ENCODE measurements around the gene CCM2. TPM values are rescaled to one million over a fixed set of nuclear protein-coding genes. Genes with fewer than 3 reads are reported as not detected.
A peak's percentile ranks its signal among the peaks of the same experiment; 100 is the strongest.

The CCM2 gene
- total RNA-seq, 2 donors from 2014 or later = 43.0 to 49.7 TPM

DNA sequence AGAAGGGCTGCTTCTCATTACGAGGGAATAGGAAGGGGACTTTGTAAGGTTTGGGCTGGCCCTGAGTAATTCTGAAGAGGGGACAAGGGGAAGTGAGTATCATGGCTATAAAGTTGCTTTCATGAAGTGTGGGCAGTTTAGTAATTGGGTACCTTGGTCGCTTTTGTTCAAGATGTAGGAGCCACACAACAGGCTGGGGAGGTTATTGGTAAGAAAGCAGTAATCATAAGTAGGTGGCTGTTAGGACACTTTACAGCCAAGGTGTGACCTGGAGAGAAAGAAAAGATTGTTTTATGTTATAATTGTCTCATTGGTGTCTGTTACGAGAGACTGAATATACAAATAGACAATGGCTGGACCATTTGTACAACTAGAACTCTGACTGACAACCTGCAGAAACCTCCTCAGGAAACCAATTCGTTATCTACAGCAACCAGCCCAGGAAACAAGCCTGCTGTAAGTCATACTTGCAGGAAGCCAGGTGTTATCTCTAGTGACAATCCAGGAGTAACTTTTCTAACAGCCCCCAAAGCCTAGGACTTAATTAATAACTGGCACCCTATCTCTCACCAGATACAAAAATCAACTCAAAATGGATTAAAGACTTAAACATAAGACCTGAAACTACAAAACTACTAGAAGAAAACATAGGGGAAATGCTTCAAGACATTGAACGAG, 5.0 kb upstream of the CCM2 start:
- H3K4me3 ChIP-seq = no peak overlapping the region
- DNase-seq (ENCODE audit: low spot score) = no peak
- peaks cover 4 to 21% of the 10 kb centered on the region in 2 donors for H3K4me1 ChIP-seq (ENCODE audit: control insufficient read depth in 1 of 2, low read depth in 2 of 2)
- TF ChIP-seq CTCF (IDR thresholded peaks at IDR 0.05) = no peak
- ATAC-seq (ENCODE audit: insufficient number of reproducible peaks, low FRiP score, low read depth) = no peak
- H3K27me3 ChIP-seq (replicated peaks; ENCODE audit: insufficient read depth) = no peaks in the 10 kb centered on the region
- H3K36me3 ChIP-seq = no peaks in the 10 kb centered on the region
- H3K27ac ChIP-seq = no peak overlapping the region
- H3K9me3 ChIP-seq = no peaks in the 10 kb centered on the region

GRCh38 chr7:44995555-44996493, 4.2 kb upstream of the CCM2 start:
- no peak for TF ChIP-seq CTCF (IDR thresholded peaks at IDR 0.05)
- no peak overlapping the region for H3K27ac ChIP-seq
- peaks cover 1 to 13% of the 10 kb centered on the region in 2 donors for H3K4me1 ChIP-seq (ENCODE audit: control insufficient read depth in 1 of 2, low read depth in 2 of 2)
- H3K27me3 ChIP-seq (replicated peaks; ENCODE audit: insufficient read depth) = no peaks in the 10 kb centered on the region
- no peaks in the 10 kb centered on the region for H3K9me3 ChIP-seq
- no peak overlapping the region for H3K4me3 ChIP-seq
- ATAC-seq (ENCODE audit: insufficient number of reproducible peaks, low FRiP score, low read depth) (no peak), DNase-seq (ENCODE audit: low spot score) (no peak)
- no peaks in the 10 kb centered on the region for H3K36me3 ChIP-seq

DNA sequence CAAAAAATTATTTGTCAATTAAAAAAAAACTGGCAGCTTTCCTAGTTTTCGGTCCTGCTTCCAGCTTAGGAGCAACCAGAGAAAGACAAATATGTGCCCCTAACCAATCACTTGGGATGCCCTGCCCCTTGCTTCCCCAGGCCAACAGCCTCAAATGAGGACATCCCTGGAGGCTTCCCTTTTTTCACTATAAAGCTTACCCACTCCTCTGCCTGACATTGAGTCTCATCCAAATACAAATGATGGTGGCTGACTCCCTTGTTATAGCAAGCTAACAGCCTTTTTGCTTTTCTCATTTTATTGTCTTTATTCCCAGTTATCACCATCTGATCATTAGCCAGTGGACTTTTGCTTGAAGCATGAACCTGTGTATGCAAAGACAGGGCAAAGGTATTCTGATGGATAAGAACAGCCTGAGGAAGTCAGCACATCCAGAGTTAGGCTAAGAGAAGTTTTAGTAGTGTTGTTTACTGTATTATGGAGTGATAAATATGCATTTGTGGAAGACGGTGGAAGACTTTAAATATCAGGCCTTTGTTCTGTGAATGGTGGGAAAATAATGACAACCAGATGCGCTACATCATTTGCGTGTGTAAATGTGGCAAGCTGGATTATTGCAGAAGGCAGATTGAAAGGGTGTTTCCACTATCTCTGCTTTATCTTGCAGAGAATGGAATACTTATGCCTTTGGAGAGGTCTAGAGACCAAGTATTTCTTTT, 1.7 kb upstream of the CCM2 start:
- no peak overlapping the region for H3K4me3 ChIP-seq
- H3K36me3 ChIP-seq = no peaks in the 10 kb centered on the region
- peak overlapping the region; percentile 84 to 87 for H3K27ac ChIP-seq
- no peaks in the 10 kb centered on the region for H3K9me3 ChIP-seq
- H3K27me3 ChIP-seq (replicated peaks; ENCODE audit: insufficient read depth) = no peaks in the 10 kb centered on the region
- H3K4me1 ChIP-seq (ENCODE audit: control insufficient read depth in 1 of 2, low read depth in 2 of 2) = peaks cover 7 to 24% of the 10 kb centered on the region in 2 donors
- no peak for DNase-seq (ENCODE audit: low spot score)
- ATAC-seq (ENCODE audit: insufficient number of reproducible peaks, low FRiP score, low read depth) = no peak
- no peak for TF ChIP-seq CTCF (IDR thresholded peaks at IDR 0.05)

DNA sequence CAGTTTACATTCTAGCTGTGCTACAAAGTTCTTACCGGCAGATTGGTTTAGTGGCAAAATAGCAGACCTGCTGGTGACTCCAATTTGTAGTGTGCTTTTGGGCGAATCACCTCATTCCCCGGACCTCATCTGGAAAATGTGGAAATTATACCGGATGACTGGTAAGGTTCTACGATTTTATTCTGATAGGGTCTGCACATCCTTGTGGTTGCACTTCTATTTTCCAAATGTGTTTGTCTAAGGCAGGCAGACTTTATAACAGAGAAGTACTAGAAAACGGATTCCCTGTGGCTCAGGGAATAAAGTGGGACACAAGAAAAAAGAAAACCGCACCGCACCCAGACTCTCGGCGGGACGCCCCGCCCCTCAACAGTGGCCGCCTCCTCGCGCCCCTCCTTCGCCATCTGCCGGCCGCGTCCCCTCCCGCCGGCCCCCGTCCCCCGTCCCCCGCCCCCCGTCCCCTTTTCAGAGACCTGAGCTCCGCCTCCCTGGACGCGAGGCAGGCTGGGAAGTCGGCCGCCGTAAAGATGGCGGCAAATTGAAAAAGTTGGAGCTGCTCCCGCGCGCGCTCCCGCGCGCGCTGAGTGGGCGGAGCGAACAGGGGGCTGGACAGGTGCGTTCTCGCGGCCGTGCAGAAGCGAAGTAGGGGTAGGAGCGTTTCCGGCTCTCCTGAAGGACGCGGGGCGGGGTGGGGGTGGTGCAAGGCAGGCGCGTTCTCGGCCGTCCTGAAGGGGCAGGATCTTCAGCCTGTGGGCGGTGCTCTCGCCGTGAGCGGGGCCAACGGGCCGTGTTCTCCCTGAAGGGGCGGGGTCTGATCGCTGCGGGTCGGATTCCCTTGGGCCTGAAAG, 532 bp upstream of the CCM2 start:
- H3K9me3 ChIP-seq = no peaks in the 10 kb centered on the region
- peak; percentile 93 for DNase-seq (ENCODE audit: low spot score)
- H3K27me3 ChIP-seq (replicated peaks; ENCODE audit: insufficient read depth) = no peaks in the 10 kb centered on the region
- H3K36me3 ChIP-seq = no peaks in the 10 kb centered on the region
- peak; percentile 85 for ATAC-seq (ENCODE audit: insufficient number of reproducible peaks, low FRiP score, low read depth)
- H3K4me1 ChIP-seq (ENCODE audit: control insufficient read depth in 1 of 2, low read depth in 2 of 2) = peaks cover 7 to 24% of the 10 kb centered on the region in 2 donors
- no peak for TF ChIP-seq CTCF (IDR thresholded peaks at IDR 0.05)
- peak overlapping the region; percentile 77 for H3K4me3 ChIP-seq
- H3K27ac ChIP-seq = peak overlapping the region; percentile 84 to 87

Data from thoracic aorta (tissue), 2 donors.